HG02623 (cell line): ENCODE measurements around the gene C1QL2.

ENCODE experiments used
- ATAC-seq: cut with Tn5 transposase; IDR thresholded peaks from one replicate; pipeline ENCODE4 v1.9.1; 2021; ENCODE audit warnings: moderate library complexity; ENCODE audit not compliant: unreplicated experiment

Gene C1QL2

DNA sequence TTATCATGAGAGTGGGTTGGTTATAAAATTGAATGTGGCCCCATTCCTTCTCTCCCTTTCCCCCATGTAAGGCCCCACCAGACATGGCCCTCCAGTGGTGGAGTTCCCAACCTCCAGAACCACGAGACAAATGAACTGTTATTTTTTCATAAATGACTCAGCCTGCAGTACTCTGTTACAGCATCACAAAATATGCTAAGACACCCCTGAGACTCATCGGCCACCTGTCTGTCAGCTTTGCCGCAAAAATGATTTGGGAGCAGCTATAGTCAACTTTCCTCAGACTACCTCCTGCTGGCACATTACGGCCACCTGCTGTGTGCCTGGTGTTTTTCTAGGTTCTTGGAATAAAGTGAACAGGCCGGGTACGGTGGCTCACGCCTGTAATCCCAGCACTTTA lies 21.4 kb upstream of the C1QL2 start:
- ATAC-seq, result no peak

DNA sequence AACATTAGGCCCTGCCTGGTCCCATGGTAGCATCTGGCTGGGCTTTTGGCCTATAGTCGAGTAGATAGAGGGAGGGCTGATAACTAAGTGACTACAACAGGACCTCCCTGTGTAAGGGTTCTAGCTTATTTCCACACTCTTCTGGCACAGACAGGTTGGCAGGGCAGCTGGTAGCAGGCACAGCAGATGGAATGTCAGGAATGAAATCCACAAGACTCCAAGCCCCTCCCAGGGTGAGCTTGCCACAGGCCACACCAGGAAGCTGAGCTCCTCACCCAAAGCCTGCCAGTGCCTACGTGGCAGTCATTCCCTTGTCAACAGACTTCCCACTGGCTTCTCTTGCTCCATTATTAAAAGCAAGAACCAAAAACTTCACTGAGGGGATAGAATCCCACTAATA lies 20.7 kb upstream of the C1QL2 start:
- ATAC-seq, result no peak

DNA sequence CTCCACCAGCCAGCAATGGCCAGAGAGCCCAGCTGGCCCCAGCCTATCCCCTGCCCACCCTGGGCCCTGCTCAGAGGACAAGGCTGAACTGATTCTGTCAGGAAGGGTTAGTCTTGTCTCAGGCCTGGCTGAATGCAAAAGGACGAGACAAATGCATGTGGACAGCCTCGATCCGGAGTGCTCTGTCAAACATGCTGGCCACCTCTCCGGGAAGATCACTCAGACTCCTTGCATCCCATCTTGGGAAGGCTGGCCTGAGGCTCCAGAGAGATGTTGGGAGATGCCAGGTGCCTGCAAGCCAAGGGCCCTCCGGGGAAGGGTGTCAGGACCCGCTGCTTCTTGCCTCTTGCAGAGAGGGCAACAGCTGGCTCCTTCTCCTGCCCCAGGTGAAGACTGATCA lies 20.2 kb upstream of the C1QL2 start:
- no peak for ATAC-seq

DNA sequence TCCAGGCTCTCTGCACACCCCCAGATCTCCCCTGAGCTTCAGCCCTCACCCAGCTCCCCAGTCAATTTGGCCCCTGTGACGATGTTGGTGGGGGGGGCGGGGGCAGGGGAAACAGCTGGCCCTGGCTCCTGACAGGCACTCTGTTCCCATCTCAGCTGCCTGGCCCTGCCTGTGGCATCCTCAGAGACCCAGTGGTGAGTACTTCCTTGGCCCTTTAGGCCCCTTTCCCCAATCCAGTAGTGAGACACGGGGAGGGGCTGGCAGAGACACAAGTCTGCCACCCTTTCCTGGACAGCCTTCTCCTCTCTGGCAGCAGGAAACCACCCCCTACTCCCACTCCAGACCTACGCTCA lies 19.3 kb upstream of the C1QL2 start:
- no peak for ATAC-seq

DNA sequence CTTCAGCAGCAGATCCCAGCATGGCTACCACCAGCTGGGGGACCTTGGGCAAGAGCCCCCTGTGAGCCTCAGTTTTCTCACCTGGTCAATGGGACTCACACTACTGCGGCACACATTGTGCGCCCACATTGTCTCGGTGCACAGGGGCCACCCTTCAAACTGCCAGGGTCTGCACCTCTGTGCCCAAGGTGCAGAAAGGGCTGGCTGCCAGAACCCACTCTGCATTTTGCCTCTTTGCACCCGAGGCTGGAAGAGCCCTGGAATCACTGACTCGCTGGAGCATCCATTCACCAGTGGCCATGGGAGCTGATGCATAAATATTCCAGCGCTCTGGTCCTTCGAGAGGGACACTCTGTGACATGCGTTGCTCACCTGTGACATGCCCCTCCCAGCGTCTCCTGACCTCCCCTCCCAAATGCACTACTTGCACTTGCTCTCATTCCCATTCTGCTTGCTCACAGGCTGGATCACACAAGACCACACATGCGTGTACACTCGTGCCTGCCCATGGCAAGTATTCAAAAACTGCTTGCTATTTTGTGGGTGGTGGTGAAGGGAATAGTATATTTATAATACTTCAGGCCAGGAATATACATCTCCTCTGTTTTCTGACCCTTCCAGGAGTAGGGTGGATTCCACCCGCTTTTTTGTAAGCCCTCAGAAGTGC lies 18.8 kb upstream of the C1QL2 start:
- ATAC-seq, result no peak

DNA sequence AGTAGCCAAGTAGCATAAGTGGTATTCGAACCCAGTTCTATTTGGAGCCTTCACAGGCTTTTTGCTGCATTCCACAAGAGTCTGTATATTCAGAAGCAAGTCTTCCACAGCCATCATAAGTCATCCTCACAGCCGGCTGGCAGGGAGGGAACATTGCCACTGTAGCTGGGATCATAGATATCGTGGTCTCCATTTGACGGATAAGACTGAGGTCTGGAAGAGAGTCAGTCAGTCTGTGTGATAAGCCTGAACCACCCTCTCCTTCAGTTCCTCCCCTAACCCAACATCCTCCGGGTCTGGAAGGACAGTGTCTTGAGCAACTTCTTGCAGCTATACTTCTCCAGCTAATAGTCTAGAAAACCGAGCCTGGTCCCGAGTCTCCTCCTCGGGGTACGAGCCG lies 17.0 kb upstream of the C1QL2 start:
- ATAC-seq, result no peak

DNA sequence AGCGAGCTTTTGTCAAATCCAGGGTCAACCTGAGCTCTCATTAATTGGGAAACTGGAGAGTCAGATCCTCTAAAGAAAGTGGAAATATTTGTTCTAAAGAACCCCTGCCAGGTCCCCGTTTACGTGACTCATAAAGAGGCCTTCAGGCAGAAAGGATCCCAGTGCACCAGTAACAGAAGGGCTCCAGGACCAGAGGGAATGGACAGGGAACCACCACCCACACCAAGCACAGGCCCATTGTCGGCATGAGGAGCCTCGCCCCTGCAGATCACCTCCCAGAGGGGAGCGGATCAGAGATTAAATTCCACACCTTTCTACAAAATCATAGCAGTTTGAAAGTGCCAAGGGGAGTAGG lies 16.4 kb upstream of the C1QL2 start:
- no peak for ATAC-seq

DNA sequence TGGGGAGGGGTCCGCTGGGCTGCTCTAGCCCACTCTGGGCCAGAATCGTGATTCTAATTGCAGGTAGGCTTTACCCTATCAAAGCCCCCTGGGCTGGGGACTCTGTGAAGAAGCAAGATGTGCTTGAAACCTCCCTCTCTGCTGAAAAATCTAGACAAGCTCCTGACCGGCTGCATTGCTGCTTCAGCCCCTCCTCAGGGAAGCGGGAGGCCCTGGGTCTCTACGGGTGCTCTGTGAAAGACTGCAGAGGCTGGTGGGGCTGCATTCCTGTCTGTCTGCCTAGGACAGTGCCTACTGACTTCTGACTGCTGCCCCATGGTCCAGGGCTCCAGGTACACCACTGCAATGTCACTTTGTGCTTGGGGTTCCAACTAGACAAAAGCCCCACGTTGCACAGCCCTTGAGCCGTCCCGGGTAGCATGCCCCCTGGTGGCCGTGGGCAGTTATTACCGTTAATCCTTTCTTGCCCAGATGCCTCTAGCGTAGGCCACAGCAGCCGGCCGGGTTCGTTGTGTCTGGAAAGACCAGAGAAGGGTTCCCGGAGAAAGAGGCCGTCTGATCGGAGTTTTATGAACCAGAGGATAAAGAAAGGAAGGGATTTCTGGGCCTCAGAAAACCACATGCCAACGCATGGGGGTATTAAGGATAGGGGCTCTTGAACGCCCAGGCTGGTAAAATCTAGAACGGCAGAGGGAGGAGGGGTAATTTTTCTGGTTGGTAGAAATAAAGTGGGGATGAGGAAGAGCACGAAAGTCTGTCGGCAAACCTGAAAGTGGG lies 15.9 kb upstream of the C1QL2 start:
- ATAC-seq, result peak; percentile 72

DNA sequence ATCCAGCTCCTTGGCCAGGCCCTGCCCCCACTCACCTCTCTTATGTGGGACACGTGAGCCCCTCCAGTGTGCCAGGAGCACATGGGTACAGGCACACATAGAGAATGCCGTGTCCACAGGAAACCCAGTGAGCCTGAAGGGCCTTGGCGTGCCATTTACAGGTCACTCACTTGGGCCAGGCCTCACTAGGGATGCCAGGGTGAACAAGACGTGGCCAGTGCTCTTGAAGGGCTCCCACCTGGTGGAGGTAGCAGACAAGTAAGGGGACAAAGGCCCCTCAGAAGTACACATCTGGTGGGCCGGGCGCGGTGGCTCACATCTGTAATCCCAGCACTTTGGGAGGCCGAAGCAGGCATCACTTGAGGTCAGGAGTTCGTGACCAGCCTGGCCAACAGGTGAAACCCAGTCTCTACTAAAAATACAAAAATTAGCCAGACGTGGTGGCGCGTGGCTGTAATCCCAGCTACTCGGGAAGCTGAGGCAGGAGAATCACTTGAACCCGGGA lies 15.1 kb upstream of the C1QL2 start:
- ATAC-seq, result no peak

DNA sequence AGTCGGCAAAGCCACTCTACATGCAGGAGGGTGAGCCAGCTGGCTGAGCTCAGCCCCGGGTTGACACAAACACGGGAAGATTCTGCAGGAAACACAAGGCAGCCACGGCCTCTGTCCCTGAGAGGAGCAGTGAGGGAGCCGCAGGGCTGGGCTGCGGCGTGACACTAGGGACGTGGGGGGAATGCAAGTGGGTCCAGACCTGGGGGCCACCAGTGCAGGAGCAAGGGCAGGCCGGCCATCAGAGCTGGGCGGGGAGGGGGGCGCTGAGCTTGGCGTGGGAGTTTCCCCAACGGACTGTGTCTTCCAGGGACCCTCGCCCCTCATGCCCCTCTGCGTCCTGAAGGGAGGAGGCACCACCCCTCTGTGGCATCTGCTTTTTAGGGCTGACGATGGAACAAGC lies 12.0 kb upstream of the C1QL2 start:
- ATAC-seq, result no peak

DNA sequence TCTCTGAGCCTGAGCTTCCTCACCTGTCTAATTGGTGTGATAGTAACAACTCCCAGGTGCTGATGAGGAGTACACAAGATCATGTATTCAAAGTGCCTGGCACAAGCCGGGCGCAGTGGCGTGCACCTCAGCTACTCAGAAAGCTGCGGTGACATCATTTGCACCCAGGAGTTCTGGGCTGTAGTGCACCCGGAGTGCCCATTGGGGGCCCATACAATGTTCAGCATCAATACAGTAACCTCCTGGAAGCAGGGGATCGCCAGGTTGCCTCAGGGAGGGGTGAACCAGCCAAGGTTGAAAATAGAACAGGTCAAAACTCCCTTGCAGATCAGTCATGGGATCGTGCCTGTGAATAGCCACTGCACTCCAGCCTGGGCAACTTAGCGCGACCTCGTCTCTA lies 11.2 kb upstream of the C1QL2 start:
- ATAC-seq, result no peak

DNA sequence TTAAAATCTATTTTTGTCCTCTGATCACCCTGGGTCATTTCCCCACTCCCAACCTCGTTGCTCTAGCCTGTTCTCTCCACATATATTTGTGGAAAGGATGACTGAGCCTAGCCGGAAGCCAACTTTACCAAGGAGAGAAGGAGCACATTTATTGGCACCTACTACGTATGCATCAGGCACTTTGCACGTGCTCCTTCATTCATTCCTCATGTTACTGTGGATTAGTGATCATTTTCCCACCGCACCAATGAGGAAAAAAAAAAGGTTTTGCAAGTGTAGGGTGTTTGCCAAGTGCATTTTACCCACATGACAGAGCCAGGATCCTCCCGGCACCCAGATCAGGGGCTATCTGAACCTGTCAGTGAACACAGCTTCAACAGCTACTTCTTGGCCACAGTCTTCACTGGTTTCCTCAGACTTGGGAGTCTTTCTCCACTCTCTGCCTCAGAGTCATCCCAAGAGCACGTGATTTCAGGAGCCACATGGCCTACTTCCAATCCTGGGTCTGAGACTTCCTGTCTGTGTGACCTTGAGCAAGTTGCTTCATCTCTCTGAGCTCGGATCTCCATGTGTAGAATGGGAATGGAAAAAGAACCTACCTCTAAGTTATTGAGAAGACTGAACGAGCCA lies 1.9 kb upstream of the C1QL2 start:
- no peak for ATAC-seq

DNA sequence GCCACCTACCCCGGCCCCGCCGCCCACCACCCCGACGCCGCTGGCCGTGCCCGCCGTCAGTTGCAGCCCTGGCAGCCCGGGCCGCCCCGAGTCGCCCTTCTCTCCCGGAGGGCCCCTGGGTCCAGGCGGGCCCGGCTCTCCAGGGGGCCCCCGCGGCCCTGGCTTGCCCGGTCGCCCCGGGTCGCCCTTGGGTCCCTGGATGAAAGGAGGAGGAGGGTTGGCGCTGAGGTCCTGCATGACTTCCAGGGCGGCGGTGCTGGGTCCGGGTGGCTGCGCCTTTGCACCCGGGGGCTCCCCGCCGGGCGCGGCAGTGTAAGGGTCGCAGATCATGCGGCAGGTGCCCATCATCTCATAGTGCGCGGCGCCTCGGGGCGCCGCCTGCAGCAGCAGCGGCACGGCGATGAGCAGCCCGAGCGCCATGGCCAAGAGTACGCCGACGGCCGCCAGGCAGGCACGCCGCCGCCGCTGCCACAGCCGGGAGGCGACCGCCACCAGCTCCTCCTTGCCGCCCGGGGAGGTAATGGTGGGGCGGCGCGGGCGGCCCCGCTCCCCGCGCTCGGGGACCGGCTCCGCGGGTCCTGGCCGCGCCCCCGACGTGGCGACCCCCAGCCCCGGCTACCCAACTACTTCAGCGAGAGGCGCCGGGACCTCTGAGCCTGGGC lies 570 bp downstream of the C1QL2 start:
- ATAC-seq, result no peak

DNA sequence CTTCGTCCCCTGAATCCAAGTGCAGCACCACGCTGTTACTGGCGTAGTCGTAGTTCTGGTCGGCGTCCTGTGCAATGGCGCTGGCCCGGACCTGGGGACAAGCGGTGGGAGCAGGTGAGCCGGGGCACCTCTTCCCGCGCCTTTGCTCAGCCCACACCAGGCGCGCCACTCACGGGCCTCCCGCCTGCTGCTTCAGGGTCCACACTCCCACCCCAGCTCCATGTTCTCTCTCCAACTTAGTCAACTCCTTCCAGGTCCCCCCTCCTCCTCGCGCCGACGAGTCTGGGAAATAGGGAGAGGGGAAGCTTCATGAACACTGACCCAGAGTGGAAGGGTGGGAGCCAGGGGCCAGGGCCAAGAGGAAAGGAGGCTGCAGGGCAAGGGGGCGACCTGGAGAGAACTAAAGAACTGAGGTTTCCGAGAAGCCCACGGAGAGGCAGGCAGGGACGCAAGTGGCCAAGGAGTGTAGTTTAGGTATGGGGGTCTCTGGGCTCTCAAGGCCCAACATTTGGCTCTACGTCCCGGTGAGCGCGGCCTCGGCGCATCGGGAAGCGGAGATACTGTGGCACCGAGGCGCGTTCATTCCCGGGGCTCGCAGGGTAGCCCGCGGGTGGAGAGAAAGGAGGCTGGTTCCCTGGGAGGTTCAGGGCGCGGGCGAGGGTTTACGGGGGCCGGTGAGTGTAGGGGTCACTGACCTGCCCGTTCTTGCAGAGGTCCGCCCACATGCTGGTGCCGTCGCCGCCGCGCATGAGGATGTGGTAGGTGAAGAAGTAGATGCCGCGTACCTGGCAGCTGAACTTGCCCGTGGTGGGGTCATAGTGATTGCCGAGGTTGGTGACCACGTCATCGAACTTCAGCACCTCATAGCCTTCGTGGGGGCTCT lies 1.4 kb downstream of the C1QL2 start:
- no peak for ATAC-seq

DNA sequence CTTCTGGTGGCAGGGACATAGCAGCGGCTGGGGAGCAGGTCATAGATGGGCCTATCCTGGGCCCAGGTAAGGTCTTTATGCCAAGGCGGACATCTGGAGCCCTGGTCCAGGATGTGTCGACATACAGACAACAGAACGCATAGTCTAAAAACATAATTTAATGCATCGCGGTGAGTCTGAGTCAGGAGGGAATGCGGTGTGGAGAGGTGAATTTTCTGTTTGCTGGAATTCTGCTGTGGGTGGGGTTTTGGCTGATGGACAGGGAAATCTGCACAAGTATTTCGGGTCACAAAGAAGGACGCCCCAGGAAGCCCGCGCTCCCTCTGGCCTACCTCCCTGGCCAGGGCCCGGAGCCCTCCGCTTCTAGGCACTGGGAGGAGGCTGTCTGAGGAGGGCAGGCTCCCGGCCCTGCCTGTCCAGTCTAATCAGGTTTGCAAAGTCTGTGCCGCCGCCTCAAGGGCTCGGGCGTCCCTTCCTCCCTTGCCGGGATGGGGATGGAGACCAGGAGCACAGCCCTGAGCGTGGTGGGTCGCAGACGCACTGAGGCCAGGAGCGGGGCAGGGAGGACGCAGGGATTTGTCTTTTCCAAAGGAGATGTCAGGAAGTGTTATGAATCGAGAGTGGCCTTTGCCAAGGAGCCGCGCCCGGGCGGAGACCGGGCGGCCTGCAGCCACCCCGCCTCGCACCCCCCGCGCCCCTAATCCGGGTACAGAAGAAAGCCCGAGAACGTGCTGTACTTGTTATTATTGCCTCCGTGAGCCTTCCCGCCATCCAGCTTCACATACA lies 2.3 kb downstream of the C1QL2 start:
- ATAC-seq, result no peak

DNA sequence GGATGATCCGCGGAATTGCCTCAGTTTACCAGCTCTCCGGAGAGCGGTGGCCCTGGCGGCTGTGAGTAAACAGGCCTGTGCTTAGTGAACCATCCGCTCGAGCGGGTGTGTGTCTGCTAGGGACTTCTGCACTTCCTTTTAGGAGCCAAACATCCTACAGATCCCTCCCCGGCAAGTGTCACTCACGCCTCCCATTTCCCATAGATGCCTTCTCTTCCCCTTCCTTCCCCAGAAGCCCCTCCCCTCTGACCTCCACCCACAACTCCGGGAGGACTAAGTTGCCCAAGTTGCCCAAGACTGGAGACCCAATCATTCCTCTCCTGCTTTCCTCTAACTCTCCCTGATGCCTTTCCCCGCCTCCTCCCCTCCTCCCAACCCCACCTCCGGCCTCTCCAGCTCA lies 2.9 kb downstream of the C1QL2 start:
- ATAC-seq, result no peak

DNA sequence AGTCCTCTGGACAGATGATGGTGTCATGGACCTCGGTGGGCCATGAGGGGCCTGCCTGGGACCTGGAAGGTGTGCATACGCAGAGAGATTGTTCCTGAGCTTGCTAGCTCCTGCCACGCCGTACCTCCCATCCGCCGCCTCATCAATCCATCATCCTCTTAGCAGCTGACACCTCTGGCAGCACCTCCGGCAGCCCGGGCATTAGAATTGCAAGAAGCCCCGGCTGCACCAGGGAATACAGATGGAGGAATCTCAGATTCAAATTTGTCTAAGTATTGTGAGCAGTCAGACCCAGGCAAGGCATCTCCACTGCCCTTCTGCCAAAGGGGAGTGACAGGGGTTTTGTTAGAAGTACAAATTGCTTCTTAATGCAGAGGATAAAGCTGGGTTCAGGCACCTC lies 4.5 kb downstream of the C1QL2 start:
- ATAC-seq, result no peak

DNA sequence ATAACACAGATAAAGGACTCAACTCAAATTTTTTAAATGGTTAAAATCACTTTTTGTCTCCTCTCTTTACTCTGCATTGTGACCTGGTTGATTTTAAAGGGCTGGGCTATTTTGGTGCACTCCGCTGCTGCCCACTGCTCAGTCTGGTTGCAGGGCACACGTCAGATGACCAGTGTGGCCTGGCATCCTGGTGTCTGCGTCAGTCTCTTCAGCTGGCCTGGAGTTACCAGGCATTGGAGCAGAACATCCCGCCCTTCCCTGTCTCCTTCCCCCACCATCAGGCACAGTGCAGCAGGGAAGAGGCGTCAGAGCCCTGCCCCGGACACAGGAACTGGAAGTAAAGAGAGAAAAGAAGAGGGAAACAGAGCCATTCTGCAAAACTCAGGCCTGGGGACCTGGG lies 8.9 kb downstream of the C1QL2 start:
- ATAC-seq, result no peak

DNA sequence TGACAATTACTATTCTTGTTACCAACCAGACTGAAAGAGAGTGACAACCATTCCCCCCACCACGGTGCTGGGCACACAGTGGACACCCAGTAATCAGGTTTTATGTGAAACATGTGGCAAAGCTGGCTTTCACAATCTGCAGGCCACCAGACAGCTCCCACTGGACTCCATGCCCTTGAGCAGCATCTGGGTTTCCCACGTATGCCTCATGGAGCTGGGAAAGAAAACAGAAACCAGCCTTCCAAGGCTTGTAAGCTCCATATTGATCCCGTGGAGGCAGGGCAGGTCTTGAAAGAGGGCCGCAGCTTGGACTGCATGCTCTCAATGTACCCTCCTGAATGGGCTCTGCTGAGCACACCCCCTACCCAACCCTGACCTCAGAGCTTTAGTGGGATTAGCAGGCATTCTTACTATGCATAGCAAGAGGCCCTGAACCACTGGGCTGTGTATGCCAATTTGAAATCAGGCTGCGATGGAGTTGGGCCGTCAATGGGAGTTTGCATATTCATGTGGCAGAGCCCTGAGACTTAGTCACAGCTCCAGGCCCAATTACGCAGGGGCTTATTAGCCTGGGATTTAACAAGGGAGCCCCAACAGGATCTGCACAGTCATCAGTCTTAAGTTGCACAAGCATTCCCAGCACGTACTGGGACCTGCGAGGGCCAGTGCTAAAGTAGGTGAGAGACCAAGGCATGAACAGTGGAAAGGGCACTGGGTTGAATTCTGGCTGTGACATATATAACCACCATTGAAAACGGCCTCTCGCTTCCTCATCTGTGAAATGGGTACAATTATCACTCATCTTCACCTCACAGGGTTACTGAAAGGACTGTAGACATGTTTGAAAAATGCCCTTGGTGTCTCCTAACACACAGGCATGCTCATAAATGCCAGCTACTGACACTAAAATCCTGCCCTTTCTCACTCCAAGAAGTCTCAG lies 10.5 kb downstream of the C1QL2 start:
- no peak for ATAC-seq
